ENCODE data around the gene AARS2.
"Not testable (repeated sequence)": the region's sequence is repeated elsewhere in the genome, so short reads cannot be mapped to it uniquely, and the experiment has no call there.

The AARS2 gene

DNA sequence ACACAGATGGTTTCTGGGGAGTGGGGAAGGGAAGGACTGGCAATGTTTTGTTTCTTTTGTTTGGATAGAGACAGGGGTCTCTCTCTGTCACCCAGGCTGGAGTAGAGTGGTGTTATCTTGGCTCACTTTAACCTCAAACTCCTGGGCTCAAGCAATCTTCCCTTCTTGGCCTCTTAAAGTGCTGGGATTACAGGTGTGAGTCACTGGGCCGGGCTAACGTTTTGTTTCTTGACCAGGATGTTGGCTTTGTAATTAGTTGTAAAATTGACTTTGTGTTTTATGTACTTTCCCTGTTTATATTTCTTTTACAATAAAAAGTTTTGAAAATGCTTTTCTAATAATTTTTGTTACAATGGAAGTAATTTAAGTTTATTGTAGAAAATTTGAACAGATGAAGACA is 40.2 kb upstream of the AARS2 start:
- H3K27me3 ChIP-seq (ENCODE audit: control insufficient read depth, insufficient read depth, low read length) = no peaks in the 10 kb centered on the region
- no peaks in the 10 kb centered on the region for H3K9me3 ChIP-seq (ENCODE audit: control insufficient read depth, low read length)
- no peak overlapping the region for H3K9ac ChIP-seq
- H3K36me3 ChIP-seq (ENCODE audit: control insufficient read depth, insufficient read depth, low read length) = no peaks in the 10 kb centered on the region
- no peak overlapping the region for H3K4me2 ChIP-seq (ENCODE audit: low read length)
- no peak overlapping the region for H2AFZ ChIP-seq
- no peak overlapping the region for H3K27ac ChIP-seq
- TF ChIP-seq, protein P1, sequence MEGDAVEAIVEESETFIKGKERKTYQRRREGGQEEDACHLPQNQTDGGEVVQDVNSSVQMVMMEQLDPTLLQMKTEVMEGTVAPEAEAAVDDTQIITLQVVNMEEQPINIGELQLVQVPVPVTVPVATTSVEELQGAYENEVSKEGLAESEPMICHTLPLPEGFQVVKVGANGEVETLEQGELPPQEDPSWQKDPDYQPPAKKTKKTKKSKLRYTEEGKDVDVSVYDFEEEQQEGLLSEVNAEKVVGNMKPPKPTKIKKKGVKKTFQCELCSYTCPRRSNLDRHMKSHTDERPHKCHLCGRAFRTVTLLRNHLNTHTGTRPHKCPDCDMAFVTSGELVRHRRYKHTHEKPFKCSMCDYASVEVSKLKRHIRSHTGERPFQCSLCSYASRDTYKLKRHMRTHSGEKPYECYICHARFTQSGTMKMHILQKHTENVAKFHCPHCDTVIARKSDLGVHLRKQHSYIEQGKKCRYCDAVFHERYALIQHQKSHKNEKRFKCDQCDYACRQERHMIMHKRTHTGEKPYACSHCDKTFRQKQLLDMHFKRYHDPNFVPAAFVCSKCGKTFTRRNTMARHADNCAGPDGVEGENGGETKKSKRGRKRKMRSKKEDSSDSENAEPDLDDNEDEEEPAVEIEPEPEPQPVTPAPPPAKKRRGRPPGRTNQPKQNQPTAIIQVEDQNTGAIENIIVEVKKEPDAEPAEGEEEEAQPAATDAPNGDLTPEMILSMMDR (IDR thresholded peaks at IDR 0.05) = no peak
- H3K4me3 ChIP-seq (ENCODE audit: low read depth, low read length) = no peak overlapping the region
- H3K4me1 ChIP-seq = no peaks in the 10 kb centered on the region
- no peaks in the 10 kb centered on the region for H3K79me2 ChIP-seq

DNA sequence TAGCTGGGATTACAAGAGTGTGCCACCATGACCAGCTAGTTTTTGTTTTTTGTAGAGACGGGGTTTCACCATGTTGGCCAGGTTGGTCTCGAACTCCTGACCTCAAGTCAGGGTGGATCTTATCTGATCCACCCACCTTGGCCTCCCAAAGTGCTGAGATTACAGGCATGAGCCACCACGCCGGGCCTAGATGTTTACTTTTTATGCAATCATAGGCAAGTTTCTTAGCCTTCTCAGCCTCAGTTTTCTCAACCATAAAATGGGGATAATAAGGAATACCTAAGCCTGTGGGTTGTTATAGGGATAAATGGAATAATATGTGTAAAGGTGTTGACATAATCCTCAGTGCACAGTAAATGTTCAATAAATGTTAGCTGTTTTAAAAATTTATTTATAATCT is 39.1 kb upstream of the AARS2 start:
- Histone ChIP-seq H3K9ac (no peak overlapping the region), H3K4me1 (no peaks in the 10 kb centered on the region), H3K27me3 (ENCODE audit: control insufficient read depth, insufficient read depth, low read length) (no peaks in the 10 kb centered on the region), H3K79me2 (no peaks in the 10 kb centered on the region), H3K4me3 (ENCODE audit: low read depth, low read length) (no peak overlapping the region), H3K4me2 (ENCODE audit: low read length) (no peak overlapping the region), H3K36me3 (ENCODE audit: control insufficient read depth, insufficient read depth, low read length) (no peaks in the 10 kb centered on the region), H3K9me3 (ENCODE audit: control insufficient read depth, low read length) (no peaks in the 10 kb centered on the region), H3K27ac (no peak overlapping the region), H2AFZ (no peak overlapping the region)
- TF ChIP-seq, protein P1 (IDR thresholded peaks at IDR 0.05) = no peak

DNA sequence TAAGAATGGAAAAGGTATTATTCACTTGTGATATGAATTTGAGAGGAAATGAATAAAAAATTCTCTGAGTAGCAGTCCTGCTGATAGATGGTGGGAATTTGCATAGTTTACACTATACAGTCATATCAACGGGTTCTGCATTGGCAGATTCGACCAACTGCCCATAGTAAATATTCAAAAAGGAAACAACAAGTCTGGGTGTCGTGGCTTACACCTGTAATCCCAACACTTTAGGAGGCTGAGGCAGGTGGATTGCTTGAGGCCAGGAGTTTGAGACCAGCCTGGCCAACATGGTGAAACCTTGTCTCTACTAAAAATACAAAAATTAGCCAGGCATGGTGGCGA is 37.5 kb upstream of the AARS2 start:
- not testable (repeated sequence) for H3K4me1 ChIP-seq; H3K4me2 ChIP-seq (ENCODE audit: low read length); H3K79me2 ChIP-seq; H2AFZ ChIP-seq; H3K27me3 ChIP-seq (ENCODE audit: control insufficient read depth, insufficient read depth, low read length); H3K36me3 ChIP-seq (ENCODE audit: control insufficient read depth, insufficient read depth, low read length); H3K4me3 ChIP-seq (ENCODE audit: low read depth, low read length); H3K9me3 ChIP-seq (ENCODE audit: control insufficient read depth, low read length); H3K9ac ChIP-seq; H3K27ac ChIP-seq

DNA sequence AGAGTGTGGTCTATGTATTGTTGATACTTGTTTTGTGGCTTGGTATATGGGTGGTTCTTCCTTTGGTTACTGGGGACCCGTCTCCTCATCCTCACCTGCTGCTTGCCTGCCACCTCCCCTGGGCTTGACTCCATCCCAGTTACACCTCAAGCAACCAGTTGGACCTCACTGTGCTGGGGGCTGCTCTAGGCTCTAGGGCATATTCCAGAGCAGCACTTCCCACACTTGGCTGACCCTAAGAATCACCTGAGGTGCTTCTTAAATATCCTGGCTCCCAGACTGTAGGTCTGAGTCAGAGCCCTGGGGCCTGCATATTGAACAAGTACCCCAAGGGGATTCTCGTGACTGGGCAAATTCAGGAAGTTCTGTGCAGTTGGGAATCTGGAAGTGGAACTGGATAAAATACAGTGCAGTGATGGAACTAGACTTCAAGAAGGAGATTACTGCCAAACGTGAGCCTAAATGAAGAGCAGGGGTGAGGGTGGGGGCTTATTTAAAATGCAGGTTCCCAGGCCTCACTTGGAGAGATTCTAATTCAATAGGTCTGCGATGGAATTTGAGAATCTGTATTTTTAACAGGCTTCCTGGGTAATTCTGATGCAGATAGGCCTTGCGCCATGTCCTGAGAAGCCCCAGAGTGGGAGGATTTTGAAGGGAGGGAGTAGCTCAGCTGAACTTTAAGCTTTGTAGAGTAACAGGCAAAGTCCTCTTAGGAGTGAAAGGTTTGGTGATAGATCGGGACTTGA is 36.9 kb upstream of the AARS2 start:
- Histone ChIP-seq H3K36me3 (ENCODE audit: control insufficient read depth, insufficient read depth, low read length) (no peaks in the 10 kb centered on the region), H3K4me2 (ENCODE audit: low read length) (no peak overlapping the region), H3K9me3 (ENCODE audit: control insufficient read depth, low read length) (no peaks in the 10 kb centered on the region), H3K4me1 (no peaks in the 10 kb centered on the region), H3K79me2 (no peaks in the 10 kb centered on the region), H3K4me3 (ENCODE audit: low read depth, low read length) (no peak overlapping the region), H3K27ac (no peak overlapping the region), H2AFZ (no peak overlapping the region), H3K27me3 (ENCODE audit: control insufficient read depth, insufficient read depth, low read length) (no peaks in the 10 kb centered on the region), H3K9ac (no peak overlapping the region)
- TF ChIP-seq, protein P1 (IDR thresholded peaks at IDR 0.05) = no peak

DNA sequence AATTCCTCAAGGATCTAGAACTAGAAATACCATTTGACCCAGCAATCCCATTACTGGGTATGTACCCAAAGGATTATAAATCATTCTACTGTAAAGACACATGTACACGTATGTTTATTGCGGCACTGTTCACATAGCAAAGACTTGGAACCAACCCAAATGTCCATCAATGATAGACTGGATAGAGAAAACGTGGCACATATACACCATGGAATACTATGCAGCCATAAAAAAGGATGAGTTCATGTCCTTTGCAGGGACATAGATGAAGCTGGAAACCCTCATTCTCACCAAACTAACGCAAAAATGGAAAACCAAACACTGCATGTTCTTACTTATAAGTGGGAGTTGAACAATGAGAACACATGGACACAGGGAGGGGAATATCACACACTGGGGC is 33.7 kb upstream of the AARS2 start:
- H3K4me2 ChIP-seq (ENCODE audit: low read length); H3K36me3 ChIP-seq (ENCODE audit: control insufficient read depth, insufficient read depth, low read length); H3K27me3 ChIP-seq (ENCODE audit: control insufficient read depth, insufficient read depth, low read length); H3K79me2 ChIP-seq; H3K9me3 ChIP-seq (ENCODE audit: control insufficient read depth, low read length); H3K9ac ChIP-seq; H2AFZ ChIP-seq; H3K27ac ChIP-seq; H3K4me1 ChIP-seq; H3K4me3 ChIP-seq (ENCODE audit: low read depth, low read length): not testable (repeated sequence)

DNA sequence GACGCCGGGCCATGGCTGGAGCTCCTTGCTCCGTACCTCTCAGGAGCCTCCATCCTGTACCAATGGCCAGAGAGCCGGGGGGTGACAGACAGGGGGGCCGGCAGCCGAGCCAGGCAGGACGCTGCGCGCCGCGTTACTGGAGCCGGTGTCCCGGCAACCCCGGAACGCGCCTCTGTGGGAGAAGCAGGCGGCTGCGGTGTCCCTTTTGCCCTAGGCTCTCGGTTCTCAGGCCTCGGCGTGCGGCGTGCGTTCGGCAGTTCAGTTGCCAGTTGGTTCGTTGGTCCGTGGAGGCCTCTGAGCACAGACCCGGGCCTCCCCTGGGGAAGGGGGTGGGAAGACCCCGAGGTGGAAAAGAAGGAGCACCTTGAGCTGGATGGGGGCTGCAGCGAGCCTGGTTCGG is 29.3 kb upstream of the AARS2 start, which contains the start of gene SPATS1:
Gene SPATS1, plus strand, starts transcription at position 162 of the 400 bp plus-strand sequence. CDS start 446 bp downstream, outside the sequence.
- H3K4me3 ChIP-seq (ENCODE audit: low read depth, low read length) = no peak within 1 kb of the TSS
- no peaks in the 10 kb centered on the region for H3K4me1 ChIP-seq
- H3K27ac ChIP-seq = no peak within 1 kb of the TSS
- H3K36me3 ChIP-seq (ENCODE audit: control insufficient read depth, insufficient read depth, low read length) = no peaks in the 10 kb centered on the region
- no peaks in the 10 kb centered on the region for H3K27me3 ChIP-seq (ENCODE audit: control insufficient read depth, insufficient read depth, low read length)
- H2AFZ ChIP-seq = peak within 1 kb of the TSS; percentile 63
- H3K4me2 ChIP-seq (ENCODE audit: low read length) = no peak within 1 kb of the TSS
- TF ChIP-seq, protein P1 (IDR thresholded peaks at IDR 0.05) = no peak
- no peaks in the 10 kb centered on the region for H3K9me3 ChIP-seq (ENCODE audit: control insufficient read depth, low read length)
- H3K79me2 ChIP-seq = no peaks in the 10 kb centered on the region
- no peak within 1 kb of the TSS for H3K9ac ChIP-seq
